Right atrium auricular region (tissue), 2 donors: Measurements from ENCODE around the gene EHD1. TPM values are rescaled to one million over a fixed set of nuclear protein-coding genes. Genes with fewer than 3 reads are reported as not detected.

ENCODE experiments used
- DNase-seq: peaks from one replicate; pipeline ENCODE4 v3.0.0-alpha.2; 2019; ENCODE audit warnings: low spot score
- H3K27ac ChIP-seq, 2 donors: fragments of 200-600 bp; sonication (generic); 1 replicate in 1 of 2; 2 replicates in 1 of 2; pipeline ENCODE4 v1.5.1; 2016 to 2019
- H3K27me3 ChIP-seq, 2 donors: fragments of 200-600 bp; sonication (generic); one replicate each; pipeline versions ENCODE4 v1.5.1 to v1.6.0; 2017 to 2019
- H3K36me3 ChIP-seq: fragments of 200-600 bp; sonication (generic); one replicate; pipeline ENCODE4 v1.5.1; 2016
- H3K4me1 ChIP-seq, 2 donors: fragments of 200-600 bp; sonication (generic); one replicate each; pipeline versions ENCODE4 v1.5.1 to v1.6.0; 2017 to 2019
- H3K4me3 ChIP-seq, 2 donors: fragments of 200-600 bp; sonication (generic); 1 replicate in 1 of 2; 2 replicates in 1 of 2; pipeline ENCODE4 v1.5.1; 2017 to 2019; ENCODE audit warnings: mild to moderate bottlenecking in 1 of 2, moderate library complexity in 1 of 2
- H3K9me3 ChIP-seq, 2 donors: fragments of 200-600 bp; sonication (generic); one replicate each; pipeline ENCODE4 v1.5.1; 2019
- CTCF ChIP-seq, 2 donors: fragments of 200-600 bp; sonication (generic); IDR thresholded peaks; one replicate each; pipeline ENCODE4 v1.5.1; 2019; ENCODE audit warnings: antibody characterized with exemption in 2 of 2
- total RNA-seq, 2 donors: library from RNA; depleted of rRNA; stranded (reverse); fragments of >200 nt; gene quantifications; one replicate each; pipeline ENCODE4 v1.1.0, GENCODE V29; 2016

EHD1 gene
- total RNA-seq, 2 donors from 2014 or later, result 29.5 to 34.1 TPM

- H3K4me3 ChIP-seq, result peak overlapping the region in 1 of 2 donors; percentile 14
- no peak for DNase-seq
- no peaks in the 10 kb centered on the region for H3K9me3 ChIP-seq
- peak overlapping the region; percentile 91 to 96 for H3K27ac ChIP-seq
- H3K4me1 ChIP-seq, result peaks cover 0 to 89% of the 10 kb centered on the region in 2 donors
- no peak for TF ChIP-seq CTCF (IDR thresholded peaks at IDR 0.05)
- H3K27me3 ChIP-seq, result no peaks in the 10 kb centered on the region
- H3K36me3 ChIP-seq, result peaks cover 15% of the 10 kb centered on the region
Measured at GRCh38 chr11:64864135-64864472, 14.3 kb downstream of the EHD1 start.

DNA sequence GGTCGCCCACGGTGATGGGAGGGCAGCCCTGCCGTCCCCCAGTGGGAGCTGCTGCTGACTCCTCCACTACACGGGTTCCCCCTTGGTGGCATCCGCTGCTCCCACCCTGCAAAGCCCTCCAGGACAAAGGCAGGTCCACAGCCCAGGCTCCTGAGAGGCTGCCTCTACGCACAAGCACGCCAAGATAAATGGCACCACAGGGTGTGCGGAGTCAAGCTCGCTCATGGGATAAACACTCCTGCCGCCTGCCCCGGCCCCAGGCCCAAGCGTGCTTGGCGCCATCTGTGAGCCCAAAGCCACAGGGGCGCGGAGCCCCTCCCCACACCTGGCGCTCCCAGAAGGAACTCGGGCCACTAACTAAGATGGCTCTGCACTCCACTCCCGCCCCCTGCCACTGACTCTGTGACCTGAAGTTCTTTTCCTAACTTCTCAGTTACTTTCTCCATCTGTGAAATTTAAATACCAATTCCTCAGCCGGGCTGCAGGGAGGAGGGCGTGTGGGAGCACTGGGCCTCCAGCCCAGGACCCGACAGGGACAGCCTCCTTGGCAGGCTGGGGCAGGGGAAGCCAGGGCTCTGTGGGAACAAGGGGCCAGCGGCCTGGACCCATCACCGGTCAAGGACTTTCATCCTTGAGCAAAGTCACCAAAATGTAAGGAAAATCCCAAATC is 14.9 kb downstream of the EHD1 start:
- Histone ChIP-seq H3K27me3 (no peaks in the 10 kb centered on the region), H3K4me3 (peak overlapping the region in 1 of 2 donors; percentile 14), H3K9me3 (no peaks in the 10 kb centered on the region), H3K36me3 (peaks cover 15% of the 10 kb centered on the region), H3K27ac (peak overlapping the region; percentile 91 to 96), H3K4me1 (peaks cover 0 to 89% of the 10 kb centered on the region in 2 donors)
- DNase-seq, result no peak
- no peak for TF ChIP-seq CTCF (IDR thresholded peaks at IDR 0.05)

DNA sequence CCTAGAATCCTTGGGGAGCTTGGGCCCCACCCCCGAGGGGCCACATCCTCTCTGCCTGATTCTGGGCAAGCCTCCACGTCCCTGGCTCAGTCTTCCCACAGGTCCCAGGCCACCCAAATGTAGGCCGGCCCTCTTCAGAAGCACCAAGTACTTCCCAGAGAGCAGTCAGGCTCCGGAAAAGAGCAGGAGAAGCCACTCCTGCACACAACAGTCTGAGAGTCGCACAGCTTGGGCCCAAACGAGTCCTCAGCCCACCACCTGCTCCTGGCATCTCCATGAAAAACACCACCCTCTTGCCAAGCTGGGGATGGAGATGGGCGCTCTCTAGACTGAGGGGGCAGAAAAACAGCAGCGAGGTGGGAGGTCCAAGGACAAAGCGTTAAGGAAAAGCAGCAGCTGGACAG is 15.4 kb downstream of the EHD1 start:
- no peaks in the 10 kb centered on the region for H3K27me3 ChIP-seq
- H3K36me3 ChIP-seq, result peaks cover 13% of the 10 kb centered on the region
- no peaks in the 10 kb centered on the region for H3K9me3 ChIP-seq
- peak overlapping the region; percentile 91 to 96 for H3K27ac ChIP-seq
- no peak for DNase-seq
- TF ChIP-seq CTCF (IDR thresholded peaks at IDR 0.05), result no peak
- H3K4me1 ChIP-seq, result peaks cover 0 to 89% of the 10 kb centered on the region in 2 donors
- H3K4me3 ChIP-seq, result no peak overlapping the region

GRCh38 chr11:64861227-64861975 is 17.0 kb downstream of the EHD1 start:
- H3K4me3 ChIP-seq, result no peak overlapping the region
- no peak for DNase-seq
- H3K9me3 ChIP-seq, result no peaks in the 10 kb centered on the region
- peak overlapping the region; percentile 91 to 96 for H3K27ac ChIP-seq
- TF ChIP-seq CTCF (IDR thresholded peaks at IDR 0.05), result no peak
- peaks cover 17% of the 10 kb centered on the region for H3K36me3 ChIP-seq
- H3K4me1 ChIP-seq, result peaks cover 3 to 96% of the 10 kb centered on the region in 2 donors
- H3K27me3 ChIP-seq, result no peaks in the 10 kb centered on the region

- Histone ChIP-seq H3K4me3 (no peak overlapping the region), H3K36me3 (peaks cover 17% of the 10 kb centered on the region), H3K27ac (peak overlapping the region; percentile 72 to 87), H3K9me3 (no peaks in the 10 kb centered on the region), H3K27me3 (no peaks in the 10 kb centered on the region), H3K4me1 (peaks cover 7 to 96% of the 10 kb centered on the region in 2 donors)
- no peak for DNase-seq
- TF ChIP-seq CTCF (IDR thresholded peaks at IDR 0.05), result no peak
Measured at GRCh38 chr11:64859542-64860414, 18.6 kb downstream of the EHD1 start.
